KBM-7 (cell line): ENCODE measurements around the gene THOC2.
"Not testable (repeated sequence)": the region's sequence is repeated elsewhere in the genome, so short reads cannot be mapped to it uniquely, and the experiment has no call there.

Experiments
- DNase-seq: peaks from one replicate; pipeline ENCODE4 v3.0.0-alpha.2; 2015
- in situ Hi-C: fragments of 300-500 bp; cut with MboI; formaldehyde crosslinking; loops from 2 replicates; pipeline ENCODE4 v1.14.3; 2020; ENCODE audit warnings: low sequenced_read_pairs, low pct_unique_long_range_greater_than_20kb, mixed read lengths

Gene THOC2

DNA sequence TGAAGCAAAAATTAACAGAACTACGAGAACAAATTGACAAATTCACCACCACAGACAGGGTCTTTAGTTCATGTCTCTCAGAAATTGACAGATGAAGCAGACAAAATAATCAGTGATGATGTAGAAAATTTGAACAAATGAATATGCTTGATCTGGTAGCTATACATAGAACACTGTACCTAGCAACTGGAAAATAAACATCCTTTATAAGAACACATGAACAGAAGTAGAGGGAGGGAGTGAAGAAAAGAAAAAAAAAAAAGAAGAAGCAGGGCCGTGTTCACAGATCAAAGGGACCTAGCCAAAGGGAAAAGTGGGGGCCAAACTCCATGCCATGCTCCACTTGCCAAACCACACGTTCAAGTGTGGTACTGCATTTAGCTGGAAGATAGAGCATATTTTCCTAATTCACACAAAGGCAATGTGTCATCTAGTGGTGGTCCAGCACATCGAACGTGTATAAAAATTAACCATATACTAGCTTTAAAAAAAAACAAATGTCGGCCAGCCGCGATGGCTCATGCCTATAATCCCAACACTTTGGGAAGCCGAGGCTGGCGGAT, 5.6 kb upstream of the THOC2 start:
- in situ Hi-C loops, result no loop called here
- DNase-seq, result no peak

DNA sequence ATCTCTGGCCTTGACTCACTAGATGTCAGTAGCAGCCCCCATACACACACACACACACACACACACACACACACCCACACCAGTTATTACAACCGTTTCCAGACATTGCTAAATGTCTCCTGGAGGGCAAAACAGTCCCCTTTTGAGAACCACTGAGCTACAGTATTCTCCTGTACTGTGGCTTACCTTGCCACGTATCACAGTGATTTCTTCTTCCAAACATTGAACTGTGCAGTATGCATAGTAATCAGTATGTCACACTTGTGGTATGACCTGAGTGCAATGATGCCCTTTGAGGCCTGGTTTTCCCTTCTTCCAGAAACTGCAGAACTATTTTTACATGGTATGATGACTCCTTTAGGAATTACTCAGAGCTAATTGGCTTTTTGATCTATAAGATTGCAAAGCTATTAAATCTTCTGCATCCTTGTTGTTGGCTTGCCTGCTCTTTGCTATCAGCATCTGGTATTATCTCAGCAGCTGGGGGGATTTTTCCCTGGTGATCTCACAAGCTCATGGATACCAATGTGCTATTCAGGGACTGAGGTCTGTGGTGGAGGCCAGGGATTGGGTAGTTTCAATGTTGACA, 3.6 kb upstream of the THOC2 start:
- no peak for DNase-seq
- in situ Hi-C loops, result no loop called here

DNA sequence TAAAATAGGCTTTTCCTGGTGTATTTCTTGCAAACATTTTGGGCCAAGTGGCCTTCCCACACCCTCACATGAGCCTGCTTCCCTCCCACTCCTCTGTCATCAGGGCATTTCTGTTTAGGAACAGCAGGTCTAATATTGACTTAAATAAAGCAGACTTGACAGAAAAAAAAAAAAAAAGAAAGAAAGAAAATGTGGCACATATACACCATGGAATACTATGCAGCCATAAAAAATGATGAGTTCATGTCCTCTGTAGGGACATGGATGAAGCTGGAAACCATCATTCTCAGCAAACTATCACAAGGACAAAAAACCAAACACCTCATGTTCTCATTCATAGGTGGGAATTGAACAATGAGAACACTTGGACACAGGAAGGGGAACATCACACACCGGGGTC, 2.3 kb upstream of the THOC2 start:
- in situ Hi-C loops, DNase-seq: not testable (repeated sequence)

DNA sequence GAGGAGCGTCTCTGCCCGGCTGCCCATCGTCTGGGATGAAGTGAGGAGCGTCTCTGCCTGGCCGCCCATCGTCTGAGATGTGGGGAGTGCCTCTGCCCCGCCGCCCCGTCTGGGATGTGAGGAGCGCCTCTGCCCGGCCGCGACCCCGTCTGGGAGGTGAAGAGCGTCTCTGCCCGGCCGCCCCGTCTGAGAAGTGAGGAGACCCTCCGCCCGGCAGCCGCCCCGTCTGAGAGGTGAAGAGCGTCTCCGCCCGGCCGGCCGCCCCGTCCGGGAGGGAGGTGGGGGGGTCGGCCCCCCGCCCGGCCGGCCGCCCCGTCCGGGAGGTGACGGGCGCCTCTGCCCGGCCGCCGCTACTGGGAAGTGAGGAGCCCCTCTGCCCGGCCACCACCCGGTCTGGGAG, 1.2 kb upstream of the THOC2 start:
- in situ Hi-C loops, DNase-seq: not testable (repeated sequence)

DNA sequence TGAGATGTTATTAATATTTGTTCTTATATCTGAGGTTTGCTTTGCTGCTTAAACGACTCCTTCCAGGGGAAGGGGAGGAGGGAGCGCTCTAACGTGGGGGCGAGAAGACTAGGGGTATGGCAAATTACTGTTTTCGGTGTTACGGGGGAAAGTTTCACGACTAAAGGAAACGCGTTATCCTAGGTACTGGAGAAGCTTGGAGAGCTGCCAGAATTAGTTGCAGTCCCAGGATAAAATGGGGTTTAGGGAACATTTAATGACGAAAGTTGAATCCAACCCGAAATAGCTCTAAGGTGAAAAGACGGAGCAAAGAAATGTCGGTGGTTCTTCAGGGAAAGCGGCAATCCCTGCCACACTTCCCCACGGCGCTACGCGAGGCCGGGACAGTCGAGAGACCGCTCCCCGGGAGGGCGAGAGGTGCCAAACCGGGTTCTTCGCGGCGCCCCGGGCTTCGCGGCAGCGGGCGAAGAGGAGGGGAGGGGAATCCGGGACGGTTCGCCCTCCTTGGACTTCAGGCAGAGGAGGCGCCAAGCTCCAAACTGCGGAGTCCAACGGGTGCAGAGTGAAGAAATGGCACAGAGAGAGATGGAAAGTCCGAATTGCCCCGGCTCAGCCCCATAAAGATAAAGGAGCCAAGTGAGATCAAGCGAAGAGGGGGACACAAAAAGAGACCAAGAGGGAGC, 724 bp downstream of the THOC2 start:
- in situ Hi-C loops, result no loop called here
- peak; percentile 43 for DNase-seq

DNA sequence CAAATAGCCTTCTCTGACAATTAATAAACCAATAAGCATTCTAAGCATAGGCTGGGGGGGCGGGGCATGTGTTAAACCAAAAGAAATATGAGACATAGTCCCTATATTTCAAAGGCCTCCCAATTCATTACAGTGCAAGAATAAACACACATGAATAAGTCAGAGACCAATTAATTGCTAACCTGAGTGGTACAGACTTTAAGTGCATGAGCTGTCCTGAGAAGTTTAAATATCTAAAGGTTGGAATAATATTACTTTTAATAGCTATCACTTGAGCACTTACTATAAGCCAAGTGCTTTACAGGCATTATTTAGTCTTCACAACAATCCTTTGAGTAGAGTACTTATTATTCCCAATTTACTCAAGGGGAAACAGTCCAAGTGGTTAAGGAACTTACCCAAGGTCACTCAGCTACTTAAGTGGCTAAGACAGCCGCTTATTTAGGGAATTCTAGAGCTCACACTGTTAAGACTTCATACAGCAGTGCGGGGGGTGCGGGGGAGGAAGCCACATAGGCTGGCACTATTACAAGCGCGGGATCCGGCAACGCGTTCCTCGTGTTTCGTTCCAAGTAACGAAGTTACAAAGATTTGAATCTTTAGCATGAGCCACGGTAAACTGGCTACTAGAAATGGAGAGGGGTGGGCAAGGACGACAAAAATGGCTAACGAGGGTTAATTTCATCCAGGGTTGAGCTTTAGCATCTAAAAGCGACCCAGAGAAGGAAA, 1.4 kb downstream of the THOC2 start:
- in situ Hi-C loops, result no loop called here
- peak; percentile 55 for DNase-seq

DNA sequence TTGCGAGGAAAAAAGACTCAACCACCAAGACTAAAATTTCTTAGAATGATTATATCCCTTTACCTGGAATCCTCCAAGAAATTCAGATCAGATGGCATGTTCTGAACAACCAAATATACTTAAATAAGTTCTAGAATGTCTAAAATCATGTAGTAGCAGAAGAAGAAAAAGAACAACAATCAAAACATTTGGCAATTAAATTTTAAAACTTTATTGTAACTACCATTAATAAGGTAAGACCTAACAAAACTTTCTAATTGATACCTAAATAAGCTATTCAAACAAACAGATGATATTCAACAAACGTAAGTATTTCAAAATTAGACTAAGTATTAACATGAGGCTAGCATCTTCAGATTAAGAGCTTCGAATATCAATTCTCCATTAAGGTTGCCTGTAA, 4.3 kb downstream of the THOC2 start:
- in situ Hi-C loops, result no loop called here

DNA sequence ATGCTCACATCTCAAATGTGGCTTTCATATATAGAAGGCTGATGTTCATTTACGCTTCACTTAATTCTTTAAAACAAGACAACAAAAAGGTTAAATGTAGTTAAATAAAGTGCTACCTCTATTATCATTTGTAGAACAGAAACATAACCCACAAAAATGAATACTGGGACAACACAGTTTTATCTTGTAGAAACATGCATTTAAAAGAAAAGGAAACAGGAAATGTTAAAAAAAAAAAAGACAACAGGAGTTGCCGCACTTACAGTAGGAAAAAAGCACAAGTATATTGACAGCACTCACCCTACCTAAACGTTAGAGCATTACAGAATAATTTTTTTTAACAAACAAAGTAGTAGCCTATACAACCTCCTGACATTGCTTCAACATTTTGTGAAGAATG, 4.8 kb downstream of the THOC2 start:
- in situ Hi-C loops, result no loop called here
- peak; percentile 31 for DNase-seq

More for the DNA sequence above, 4.3 kb downstream of the THOC2 start:
- no peak for DNase-seq

DNA sequence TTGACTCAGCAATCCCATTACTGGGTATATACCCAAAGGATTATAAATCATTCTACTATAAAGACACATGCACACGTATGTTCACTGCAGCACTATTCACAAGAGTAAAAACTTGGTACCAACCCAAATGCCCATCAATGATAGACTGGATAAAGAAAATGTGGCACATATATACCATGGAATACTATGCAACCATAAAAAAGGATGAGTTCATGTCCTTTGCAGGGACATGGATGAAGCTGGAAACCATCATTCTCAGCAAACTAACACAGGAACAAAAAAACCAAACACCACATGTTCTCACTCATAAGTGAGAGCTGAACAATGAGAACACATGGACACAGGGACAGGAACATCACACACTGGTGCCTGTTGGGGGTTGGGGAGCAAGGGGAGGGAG, 10.7 kb downstream of the THOC2 start:
- in situ Hi-C loops, DNase-seq: not testable (repeated sequence)

DNA sequence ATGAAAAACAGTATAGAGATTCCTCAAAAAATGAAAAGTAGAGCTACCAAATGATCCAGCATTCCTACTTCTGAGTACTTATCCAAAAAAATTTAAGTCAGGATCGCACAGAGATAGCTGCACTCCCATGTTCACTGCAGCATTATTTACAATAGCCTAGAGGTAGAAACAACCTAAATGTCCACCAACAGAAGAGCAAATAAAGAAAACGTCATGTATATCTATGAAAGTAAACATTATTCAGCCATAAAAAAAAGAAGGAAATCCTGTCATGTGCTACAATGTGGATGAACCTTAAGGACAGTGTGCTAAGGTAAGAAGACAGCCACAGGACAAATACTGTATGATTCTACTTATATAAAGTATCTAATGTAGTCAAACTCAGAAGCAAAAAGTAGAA, 12.4 kb downstream of the THOC2 start:
- in situ Hi-C loops, result no loop called here

DNA sequence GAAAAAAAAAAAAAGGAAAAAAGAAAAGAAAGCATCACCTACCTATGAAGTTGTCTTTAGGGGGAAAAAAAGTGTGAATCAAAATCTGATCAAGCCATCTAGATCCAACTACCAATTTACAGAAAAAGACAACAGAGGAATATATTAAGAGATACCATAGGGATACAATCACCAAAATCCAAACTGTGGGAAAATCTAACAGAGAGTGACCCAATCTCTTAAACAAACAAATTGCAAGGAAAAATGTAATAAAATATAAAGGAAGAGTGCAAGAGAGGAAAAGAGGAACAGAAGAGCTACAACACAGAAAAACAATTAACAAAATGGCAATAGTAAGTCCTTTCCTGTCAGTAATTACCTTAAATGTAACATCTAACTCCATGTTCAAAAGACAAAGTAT, 19.0 kb downstream of the THOC2 start:
- in situ Hi-C loops, result no loop called here
- DNase-seq, result no peak

More for the DNA sequence above, 12.4 kb downstream of the THOC2 start:
- DNase-seq, result no peak

DNA sequence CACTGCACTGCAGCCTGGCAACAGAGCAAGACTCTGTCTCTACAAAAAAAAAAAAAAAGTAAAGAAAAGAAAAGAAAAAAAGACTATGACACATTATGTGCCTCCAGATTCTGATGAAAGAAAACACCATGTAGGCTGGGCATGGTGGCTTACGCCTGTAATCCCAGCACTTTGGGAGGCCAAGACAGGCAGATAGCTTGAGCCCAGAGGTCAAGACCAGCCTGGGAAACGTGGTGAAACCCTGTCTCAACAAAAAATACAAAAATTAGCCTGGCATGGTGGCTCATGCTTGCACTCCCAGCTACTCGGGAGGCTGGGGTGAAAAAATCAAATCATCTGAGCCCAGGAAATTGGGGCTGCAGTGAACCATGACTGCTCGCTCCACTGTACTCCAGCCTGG, 19.4 kb downstream of the THOC2 start:
- in situ Hi-C loops, result no loop called here

DNA sequence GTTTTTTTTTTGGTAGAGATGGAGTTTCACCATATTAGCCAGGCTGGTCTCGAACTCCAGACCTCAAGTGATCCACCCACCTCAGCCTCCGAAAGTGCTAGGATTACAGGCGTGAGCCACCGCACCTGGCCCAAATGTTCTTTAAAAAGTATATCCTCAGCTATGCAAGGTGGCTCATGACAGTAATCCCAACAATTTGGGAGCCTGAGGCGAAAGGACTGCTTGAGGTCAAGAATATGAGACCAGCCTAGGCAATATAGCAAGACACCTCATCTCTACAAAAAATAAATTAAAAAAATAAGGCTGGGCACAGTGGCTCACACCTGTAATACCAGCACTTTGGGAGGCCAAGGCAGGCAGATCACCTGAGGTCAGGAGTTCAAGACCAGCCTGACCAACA, 21.7 kb downstream of the THOC2 start:
- in situ Hi-C loops, DNase-seq: not testable (repeated sequence)

More for the DNA sequence above, 19.4 kb downstream of the THOC2 start:
- no peak for DNase-seq

DNA sequence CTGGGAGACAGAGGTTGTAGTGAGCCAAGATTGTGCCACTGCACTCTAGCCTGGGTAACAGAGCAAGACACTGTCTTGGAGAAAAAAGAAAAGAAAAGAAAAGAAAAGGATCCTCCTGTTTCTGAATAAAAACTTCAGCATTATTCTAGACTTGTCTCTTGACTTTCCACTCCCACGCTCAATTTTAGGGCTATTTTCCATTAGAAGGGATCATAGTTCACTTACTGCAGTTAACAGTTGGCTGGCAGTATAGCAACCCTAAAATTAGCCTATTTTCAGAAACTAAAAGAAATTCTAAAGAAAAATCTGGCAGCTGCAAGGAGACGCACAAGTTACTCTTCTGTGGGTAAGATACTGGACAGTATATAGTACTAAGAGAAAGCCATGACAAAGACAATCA, 28.1 kb downstream of the THOC2 start:
- in situ Hi-C loops, result no loop called here
- no peak for DNase-seq

DNA sequence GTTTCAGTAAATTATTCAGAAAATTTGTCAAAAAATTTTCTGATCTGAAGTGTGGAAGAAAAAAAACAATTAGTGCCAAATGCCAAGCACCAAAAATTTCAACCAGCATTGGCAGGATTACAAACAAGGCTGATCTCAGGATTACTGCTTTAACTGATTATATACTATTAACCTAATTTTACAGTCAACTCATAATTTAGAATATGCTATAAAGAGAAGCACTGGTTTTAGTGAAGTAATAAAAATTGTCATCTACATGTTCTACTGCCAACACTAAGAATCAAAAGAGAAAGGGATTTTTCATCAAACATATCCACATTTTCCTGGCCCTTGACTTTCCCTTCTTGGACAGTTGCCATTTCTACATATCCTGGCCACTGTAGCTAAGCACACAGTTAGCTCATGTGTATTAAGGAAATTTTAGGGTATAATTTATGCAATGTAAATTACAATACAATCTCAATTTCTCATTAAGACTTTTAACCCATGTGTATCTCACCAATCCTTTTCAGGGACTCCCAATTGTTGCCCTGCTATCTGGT, 33.8 kb downstream of the THOC2 start:
- DNase-seq, result no peak
- in situ Hi-C loops, result no loop called here

DNA sequence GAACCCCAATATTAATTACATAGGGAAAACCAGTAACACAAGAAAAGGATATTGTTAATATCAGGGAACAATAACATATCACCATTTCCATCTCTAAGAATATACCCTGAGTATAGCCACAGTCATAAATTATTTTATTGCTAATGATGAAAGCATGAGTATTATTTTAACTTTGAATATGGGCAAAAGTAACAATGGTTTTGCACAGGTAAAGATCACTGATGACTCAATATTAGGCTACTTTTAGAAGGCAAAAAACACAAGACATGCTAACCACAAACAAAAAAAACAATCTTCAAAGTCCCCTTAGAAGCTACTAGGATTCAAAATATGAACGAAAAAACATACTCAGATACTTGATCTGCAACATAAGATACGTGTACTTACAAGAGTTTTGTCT, 36.5 kb downstream of the THOC2 start:
- in situ Hi-C loops, result no loop called here
- no peak for DNase-seq

DNA sequence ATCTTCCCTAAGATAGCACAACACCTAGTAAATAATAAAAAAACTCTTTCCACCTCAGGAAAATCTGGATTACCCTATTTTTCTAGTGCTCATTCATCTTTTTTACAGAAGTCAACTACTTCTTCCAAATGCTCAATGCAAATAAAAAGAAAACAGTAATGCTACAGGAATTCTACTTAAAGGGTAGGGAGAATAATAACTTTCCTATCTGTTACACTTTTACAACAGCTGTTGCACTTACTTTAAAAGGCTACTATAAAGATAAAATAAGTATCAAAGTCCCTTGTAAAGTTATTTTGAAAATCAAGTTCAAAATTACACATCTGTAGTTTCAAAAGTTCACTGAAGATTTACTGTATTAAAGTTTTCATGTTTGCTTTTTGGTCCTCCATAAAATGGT, 37.6 kb downstream of the THOC2 start:
- no peak for DNase-seq
- in situ Hi-C loops, result no loop called here

DNA sequence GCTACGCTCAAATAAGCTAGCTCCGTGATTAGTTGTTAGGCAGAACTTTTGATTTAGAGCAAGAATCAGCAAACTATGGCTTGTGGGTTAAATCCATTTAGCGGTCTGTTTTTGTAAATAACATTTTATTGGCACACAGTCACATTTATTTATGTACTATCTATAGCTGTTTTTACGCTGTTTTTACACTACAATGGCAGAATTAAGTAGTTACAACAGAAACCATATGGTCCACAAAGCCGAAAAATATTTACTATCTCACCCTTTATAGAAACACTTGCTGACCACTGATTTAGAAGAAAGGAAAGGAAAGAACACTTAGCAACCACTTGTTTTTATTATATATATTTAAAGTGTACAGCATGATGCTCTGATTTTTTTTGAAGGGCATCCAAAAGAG, 41.1 kb downstream of the THOC2 start:
- in situ Hi-C loops, result no loop called here
- no peak for DNase-seq

DNA sequence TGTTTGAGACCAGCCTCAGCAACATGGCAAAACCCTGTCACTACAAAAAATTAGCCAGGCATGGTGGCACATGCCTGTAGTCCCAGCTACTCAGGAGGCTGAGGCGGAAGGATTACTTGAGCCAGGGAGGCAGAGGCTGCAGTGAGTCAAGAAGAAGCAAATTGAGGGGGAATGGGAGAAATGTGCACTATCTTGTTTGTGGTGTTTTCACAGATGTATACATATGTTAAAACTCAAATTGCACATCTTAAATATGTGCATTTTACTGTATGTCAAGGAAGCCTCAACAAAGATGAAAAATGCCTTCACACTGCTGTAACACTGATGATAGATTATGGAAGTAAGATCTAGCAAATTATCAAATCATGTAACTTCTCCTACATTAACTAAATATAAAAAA, 44.3 kb downstream of the THOC2 start:
- in situ Hi-C loops, result no loop called here
- no peak for DNase-seq

DNA sequence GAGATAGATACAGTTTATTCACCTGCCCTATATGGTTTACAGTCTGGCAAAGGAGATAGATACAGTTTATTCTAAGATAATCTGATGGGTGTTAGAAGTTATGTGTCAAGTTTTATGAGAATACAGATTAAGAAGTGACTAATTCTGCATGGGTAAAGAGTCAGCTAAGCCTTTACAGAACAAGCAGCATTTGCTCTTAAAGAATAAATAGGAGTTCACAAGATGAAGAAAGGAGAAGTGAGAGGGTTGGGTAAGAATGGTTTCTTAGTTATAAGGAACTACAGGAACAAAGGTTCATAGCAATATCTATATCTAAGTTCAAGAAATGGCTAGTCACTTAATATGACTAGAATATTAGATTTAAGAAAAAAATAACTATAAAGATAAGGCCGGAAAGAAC, 47.6 kb downstream of the THOC2 start:
- DNase-seq, result no peak
- in situ Hi-C loops, result no loop called here
